GM19395 (cell line): ENCODE results near the gene LHX8.
"Not testable (repeated sequence)": the region's sequence is repeated elsewhere in the genome, so short reads cannot be mapped to it uniquely, and the experiment has no call there.

ENCODE experiments used
- ATAC-seq: cut with Tn5 transposase; IDR thresholded peaks from one replicate; pipeline ENCODE4 v1.9.1; 2021; ENCODE audit warnings: mild to moderate bottlenecking, moderate library complexity; ENCODE audit not compliant: unreplicated experiment

LHX8 gene

DNA sequence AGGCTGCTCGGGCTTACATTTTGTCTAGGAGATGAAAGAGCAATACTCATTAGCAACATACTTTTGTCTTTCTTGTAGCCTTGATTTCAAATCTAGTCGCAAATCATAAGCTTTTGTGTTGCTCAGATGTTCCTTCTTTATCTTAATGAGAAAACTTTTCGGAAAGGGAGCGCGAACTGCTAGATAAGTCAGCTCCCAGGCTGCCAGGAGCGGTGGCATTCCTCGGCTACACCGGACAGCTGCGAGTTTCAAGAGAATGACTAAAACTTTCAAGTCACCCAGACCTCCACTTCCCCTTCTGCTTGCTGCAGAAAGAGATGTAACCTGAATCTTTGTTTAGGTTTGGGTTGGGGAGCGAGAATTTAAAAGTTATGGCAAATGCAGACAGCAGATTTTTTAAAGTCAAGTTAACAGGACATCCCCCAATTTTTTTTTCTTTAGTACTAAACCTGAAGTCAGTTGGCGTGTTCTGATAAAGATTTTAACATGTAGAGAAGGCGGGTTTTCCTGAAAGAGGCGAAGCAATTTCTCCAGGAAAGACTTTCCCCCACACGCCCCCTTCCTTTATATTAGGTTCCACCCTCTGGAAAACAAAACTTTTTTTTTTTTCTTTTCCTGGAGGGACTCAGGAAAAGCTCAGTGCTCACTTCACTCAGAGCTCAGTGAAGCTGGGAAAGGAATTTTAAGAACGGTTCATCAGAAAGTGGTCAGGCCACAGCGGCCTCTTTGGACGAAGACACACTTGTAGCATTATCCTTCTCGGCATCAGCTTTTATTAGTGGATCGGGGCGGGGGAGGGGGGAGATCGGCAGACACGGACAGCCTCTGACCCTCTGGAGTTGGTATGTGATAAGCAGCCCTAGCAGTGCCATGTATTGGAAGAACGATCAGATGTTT is at the start of gene LHX8:
LHX8 (plus strand) TSS at position 639 of the 897 bp plus-strand sequence. CDS start 2,227 bp downstream, outside the sequence.
- no peak for ATAC-seq

DNA sequence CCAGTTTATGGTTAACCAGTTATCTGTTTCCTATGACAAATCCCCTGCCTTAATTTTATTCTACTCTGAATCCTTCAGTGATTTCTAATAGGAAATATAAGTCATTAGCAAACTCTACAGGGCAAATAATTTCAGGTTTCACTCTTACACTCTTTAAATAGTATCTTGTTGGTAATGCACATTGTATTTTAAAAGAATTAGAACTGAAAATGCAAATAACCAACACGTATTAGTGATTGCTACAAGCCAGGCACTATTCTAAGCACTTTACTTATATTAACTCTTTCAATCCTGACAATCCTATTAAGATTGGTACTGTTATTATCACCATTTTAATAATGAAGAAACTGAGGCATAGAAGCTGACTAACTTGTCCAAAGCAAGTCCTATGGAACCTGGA is 48.3 kb upstream of the LHX8 start:
- ATAC-seq, result no peak

DNA sequence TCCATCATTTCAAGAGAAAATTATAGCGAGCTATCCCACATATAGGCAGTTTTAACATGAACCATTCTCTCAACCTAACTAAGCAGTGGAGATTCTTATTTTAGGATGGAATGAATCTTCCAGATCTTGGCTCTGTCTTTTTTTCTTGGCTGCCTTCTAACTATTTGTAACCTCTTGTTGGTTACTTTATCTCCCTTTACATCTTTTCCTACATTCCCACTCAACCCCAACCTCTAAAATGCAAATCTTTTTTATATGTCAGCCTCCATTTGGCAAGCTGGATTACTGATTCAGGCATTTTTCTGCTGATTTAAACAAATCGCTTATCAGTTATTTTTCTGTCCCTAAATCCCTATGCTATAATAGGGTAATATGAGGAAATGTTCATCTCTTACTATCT is 46.9 kb upstream of the LHX8 start:
- no peak for ATAC-seq

DNA sequence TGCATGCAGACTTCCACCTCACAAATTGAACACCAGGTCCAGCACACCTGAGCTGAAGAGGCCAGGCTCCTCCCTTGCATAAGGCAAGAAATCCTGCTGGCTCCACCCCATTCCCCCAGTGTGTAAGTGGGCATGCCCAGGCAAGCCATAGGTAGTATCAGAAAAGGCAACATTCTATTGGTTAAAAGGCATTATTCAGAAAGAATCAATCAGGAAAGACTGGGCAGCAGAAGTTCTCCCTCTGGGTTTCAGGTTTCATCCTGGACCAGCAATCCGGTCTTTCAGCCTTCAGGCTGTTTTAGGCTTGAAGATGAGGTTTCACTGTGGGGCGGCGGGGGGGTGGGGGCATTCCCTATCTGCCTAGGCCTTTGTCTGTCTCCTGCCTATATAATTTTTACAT is 42.0 kb upstream of the LHX8 start:
- ATAC-seq, result no peak

DNA sequence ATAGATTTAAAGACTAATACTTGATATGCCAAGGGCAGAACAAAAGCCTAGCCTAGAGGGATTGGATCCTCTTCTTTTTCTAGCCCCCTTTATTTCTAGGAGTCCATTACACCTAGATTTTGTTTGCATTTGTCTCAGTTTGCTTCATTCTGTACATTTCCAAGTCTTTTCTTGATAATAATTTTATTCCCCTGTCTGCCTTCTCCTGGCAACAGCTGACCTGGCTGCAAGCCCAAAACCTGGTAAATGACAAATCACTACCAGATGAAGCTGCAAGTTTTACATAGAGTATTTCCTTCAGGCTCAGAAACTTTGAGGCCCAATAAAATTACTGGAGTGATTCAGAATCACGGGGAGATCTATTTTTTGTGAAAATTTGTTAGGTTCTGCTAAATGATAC is 36.5 kb upstream of the LHX8 start:
- no peak for ATAC-seq

DNA sequence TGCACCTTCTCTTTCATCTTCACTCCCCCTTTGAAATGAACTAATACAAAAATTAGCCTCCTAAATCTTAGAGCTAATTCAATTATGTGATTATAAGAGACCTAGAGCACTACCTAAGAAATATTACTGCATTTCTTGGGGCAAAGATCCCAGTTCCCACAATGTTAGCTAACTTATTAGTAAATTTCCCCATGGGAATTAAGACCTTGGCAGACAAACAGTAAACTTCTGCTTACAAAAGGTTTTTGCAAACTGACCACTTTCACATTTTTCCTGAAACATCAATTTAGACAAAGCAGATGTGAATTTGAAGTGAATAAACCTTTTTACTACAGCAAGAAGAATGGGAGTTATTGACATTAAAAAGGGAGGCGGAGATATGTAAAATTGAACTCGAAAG is 34.6 kb upstream of the LHX8 start:
- ATAC-seq, result no peak

DNA sequence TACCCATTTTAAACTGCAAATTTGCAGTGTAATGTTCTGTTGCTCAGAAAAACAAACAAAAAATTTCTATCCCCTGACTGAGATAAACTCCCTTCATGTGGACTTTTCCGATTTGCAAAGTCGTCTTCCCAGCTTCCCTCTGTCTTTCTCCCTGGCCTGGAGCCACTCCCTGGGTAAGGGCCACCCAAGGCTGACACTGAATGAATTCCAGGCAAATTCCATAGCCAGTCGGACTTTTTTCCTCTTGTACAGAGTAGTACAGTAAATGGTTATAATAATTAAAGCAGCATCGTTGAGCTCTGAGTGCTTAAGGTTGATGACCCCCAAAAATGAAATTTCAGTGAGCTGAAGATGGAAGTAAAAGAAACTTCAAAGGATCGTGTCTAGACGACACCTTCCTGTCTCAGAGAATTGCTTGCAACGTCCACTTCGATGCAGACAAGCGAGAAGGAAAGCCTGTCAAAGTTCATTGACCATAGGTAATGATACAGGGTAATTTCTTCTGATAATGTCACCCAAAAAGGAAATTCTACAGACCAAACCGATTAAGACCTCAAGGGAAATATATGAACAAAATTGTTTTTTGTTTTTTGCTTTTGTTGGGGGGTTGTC is 33.6 kb upstream of the LHX8 start:
- no peak for ATAC-seq

DNA sequence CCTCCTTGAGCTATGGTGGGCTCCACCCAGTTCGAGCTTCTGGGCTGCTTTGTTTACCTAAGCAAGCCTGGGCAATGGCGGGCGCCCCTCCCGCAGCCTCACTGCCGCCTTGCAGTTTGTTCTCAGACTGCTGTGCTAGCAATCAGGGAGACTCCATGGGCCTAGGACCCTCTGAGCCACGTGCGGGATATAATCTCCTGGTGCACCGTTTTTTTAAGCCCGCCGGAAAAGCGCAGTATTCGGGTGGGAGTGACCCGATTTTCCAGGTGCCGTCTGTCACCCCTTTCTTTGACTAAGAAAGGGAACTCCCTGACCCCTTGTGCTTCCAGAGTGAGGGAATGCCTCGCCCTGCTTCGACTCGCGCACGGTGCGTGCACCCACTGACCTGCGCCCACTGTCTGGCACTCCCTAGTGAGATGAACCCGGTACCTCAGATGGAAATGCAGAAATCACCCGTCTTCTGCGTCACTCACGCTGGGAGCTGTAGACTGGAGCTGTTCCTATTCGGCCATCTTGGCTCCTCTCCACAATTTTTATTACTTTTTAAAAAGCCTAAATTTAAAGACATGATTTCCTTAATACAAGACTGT is 21.7 kb upstream of the LHX8 start:
- not testable (repeated sequence) for ATAC-seq

DNA sequence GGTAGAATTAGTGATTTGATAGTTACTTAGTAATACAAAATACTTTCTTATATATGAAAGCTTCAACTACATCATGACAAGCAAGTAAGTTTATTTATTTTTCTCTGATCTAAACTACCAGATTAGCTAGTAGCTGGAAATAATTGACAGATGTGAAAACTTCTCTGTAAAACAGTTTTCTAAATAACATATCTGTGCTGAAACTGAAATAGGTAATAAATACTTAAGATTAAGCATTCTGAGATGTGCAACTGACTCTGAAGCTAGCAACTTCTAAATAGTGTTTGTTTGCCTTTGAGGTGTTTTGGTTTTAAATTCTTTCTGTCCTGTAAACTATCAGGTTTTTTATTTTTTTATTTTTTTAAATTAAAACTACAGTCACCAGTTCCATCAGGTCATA is 18.5 kb upstream of the LHX8 start:
- no peak for ATAC-seq

DNA sequence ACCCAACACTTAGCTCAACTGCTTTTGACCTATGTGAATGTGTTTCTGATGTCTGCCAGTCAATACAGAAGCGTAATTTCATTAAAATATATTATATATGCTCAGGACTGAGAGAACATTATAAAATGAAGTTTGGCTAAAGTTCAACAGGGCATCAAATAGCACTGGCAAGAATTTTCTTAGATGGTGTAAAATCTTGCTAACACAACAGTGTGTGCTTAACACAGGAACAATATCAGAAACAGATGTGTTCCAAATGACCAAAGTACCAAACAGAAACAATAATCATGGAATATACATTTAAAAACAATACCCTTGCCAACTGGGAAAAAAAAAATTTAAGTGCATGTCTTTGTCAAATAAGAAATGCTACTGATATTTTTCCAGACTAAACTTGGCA is 10.4 kb upstream of the LHX8 start:
- no peak for ATAC-seq

DNA sequence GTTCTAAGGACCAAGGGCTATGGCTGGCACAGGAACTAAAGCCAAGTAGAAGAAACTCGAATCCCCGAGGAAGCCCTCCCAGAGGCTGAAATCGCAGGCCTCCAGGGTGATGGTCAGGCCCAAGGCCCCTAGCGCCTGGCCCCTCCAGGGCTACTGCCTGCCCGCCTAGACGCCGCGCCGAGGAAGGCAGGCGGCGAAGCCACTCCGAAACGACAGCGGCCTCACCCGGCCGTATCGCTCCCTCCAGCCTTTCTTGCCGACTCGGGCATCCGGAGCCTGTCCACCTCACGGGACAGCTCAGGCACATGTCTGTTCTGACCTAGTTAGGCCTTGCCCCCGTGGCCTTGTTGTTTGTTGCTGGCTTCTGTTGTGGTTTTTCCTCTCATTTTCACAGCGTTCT is 9.7 kb upstream of the LHX8 start:
- no peak for ATAC-seq

DNA sequence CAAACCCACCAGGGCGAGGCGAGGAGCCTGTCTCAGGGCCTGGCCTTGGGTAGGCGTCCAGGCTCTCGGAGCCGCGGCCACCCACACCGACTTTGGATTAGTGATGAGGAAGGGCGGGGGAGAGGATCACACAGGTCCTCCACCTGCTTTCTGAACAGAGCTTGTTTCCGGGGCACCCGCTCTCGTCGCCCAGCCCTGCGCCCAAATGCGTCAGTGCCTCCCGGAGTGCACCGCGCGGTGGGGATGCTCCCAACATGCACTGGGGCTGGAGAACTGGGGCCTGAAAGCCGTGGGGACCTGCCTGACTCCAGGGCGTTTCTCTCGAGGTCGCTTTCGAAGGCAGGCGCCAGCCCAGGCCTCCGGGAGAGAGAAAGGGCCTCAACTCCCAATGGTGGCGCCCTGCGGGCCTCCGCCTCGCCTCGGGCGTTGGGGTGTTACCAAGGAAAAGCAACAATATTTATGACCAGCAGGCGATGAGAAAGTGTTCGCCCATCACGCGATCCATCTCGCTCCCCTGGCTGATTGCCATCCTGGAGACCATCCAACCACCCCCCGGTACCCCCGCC is 8.9 kb upstream of the LHX8 start:
- no peak for ATAC-seq

DNA sequence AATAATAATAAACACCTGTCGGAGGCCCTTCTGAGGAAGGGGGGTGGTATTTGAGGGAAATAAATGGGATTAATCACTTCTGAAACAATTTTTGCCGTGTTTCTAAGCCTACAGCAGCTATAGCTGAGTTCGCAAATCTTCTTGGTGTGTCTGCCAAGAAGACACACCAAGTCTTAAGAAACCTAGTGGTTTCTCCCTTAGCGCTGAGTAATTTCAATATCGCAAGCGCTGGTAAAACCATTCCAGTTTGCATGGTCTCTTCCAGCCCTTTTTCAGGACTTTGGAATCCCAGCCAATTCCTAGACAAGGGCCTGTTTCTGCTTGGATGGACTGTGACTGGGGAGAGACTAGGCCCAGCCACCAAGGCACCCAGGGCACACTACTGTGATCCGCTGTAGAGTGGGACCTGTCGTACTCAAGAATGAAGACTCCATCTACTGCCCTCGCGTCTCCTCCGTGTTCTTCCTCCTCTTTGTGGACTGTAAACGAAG is 7.5 kb upstream of the LHX8 start:
- no peak for ATAC-seq

DNA sequence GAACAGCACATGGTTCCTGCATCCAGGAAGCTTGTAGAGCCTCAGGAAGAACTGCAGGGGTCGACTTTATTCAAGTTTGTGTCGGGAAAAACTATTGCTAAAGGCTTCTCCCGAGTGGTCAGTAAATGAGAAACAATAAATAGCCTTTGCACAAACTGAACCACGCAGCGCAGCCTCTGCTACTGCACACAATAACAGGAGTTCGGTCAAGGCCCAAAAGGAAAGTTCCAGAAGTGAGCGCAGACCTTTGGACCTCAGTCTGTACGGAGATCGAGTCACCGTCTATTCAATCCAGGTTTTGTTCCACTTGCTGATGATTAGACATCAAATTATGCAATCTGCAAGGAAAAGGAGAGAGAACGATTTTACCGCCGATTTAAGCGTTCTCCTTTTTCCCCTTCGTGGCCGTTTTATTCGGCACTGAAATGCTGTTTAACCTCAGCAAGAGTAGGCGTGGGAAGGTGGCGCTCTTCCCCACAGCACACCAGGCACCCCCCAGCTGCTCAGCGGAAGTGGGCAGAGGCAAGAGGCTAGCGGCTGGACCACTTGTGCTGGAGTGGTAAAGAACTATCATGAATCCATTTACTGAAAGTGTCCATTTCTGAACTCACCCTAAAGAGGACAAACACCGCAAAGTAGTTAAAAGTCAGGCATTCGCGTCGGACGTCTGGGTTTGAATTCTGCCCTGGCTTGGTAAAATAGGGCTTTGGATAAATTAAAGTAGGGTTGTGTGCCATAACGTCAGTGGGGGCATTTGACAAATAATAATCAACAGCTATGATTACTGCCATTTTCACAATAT is 6.1 kb upstream of the LHX8 start:
- ATAC-seq, result no peak

DNA sequence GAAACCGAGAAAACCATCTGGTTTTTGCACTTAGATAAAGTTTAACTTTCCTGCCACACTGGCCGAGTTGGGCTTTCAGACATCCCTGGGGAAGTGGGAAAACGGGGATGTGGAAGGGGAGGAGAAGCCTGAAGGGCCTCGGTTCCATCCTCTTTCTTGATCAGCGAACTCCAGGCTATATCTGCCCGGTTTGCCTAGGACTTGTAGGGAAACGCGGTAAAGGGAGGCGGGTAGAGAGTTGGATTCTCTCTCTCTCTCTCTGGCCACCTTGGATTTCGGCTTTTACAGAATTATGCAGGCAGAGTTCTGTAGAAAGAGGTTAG is 4.6 kb upstream of the LHX8 start:
- no peak for ATAC-seq

DNA sequence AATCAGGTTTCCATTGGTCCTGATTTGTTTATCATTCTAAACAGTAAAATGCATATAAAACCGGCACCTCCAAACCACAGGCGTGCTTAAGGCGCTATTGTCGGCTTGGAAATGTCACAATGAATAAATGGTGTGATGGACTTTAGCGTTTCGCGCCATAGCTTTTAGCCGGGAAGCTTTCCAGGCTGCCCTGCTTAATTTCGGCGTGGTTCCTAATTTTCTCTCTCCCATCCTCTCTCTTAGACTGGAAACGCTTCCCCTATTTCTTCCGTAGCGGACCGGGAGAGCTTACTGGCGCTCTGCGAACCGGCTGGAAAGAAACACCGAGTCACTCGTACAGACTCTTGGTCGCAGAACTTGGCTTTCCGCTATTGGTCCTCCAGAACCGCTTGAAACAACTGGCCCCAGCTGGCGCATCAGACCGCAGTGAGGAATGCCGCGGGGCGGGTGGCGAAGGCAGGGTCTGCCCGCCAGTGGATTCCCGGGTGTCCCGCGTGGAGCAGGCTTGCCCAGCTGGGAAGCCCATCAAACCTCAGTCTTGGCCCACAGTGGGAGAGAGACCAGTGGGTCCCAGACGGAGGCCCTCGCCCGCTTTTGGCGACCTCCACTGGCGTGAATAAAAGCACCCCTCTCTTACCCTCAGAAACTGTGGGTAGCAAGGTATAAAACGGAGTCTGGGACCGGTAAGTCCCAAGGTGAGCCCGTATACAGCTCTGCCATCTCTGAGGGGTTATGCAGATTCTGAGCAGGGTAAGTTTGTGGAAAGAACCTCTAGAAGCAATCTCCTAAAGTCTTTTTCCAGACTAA is 4.0 kb upstream of the LHX8 start:
- no peak for ATAC-seq

DNA sequence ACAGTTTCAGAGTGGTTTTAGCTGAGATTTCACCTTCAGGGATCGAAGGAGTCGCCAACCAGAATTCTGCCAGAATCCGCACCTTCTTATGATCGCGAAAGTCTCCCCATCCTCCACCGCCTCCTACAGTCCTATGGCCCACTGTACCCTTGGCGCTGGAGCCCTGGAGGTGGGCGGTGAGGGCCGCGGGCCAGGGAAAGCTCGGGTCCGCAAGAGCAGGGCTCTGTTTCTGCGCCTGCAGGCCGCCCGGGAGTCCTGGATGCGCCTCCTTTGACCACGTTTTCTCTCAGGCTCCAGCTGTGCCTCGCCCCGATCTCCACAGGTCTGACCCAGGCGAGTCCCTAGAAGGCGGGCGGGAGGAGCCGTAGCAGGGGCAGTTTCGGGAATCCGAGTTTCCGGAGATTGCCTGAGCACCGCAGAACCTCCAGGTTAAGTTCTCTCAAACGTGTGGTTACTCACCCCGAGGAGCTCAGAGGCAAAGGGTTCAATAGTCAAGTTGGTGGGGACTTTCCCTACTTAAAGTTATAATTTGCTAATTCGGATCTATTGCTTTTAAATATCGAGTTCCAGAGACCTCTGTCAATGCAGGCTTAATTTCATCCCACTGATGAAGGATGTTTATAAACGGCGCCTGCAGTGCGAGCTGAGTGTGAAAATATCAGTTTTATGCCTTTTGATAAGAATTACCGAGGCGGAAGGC is 3.2 kb upstream of the LHX8 start:
- ATAC-seq, result no peak

DNA sequence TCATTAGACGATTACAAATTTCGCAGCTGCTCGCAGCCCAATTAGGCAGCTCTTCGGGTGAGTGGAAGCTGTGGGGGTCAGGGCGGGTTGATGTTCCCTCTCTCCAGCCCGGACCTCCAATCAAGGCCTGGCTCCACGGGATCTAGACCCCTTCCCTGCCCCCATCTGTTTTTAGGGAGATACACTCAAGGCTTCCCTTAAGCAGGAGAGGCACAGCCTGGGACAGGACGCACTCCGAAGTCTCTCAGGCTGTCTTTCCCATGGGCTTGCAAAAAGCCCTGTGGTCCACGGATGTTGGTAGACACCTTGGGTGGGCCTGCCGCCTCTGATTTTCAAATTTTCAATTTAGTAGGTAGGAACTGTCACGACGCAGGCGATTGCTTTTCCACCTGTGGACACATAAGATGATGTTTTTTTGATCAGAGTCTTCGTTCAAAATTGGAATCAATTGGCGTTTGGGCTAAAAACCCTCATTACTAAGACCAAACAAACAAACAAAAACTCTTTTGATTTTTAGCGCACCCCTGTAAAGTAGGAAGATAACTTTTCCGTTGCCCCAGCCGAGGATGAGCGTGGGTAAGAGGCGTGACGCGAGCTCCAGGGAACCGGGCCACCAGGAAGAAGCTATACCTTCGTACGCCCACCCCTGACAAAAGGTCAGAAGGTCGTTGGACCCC is 2.5 kb upstream of the LHX8 start:
- no peak for ATAC-seq

DNA sequence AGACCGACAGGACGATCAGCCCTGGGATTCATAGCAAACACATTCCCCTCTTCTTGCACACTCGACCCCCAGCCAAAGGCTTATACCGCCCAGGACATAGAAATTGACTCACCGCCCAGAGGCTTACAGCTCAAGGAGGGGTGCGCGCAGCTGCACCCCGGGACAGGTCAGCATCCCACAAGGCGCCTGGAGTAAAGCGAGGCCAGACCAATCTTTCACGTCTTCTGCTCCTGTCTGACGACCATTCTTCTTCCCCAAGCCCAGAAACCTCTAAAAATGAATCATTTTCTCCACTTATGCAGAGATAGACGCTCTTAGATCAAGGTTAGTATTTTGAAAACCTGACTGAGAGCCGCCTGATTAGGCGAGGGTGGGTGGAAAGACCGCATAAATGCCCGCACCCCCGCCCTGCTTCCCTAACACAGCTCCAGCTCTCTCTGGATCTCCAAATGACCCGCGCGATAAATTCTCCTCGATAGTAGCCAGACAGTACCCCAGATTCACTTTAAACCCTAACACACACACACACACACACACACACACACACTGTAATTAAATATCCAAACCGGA is 1.9 kb upstream of the LHX8 start:
- no peak for ATAC-seq
